T-cell (primary cell): ENCODE measurements around the gene MFSD11. TPM values are rescaled to one million over a fixed set of nuclear protein-coding genes. Genes with fewer than 3 reads are reported as not detected.
"Not testable (repeated sequence)": the region's sequence is repeated elsewhere in the genome, so short reads cannot be mapped to it uniquely, and the experiment has no call there.

Source experiments
- ATAC-seq, 4 experiments: fragments of 200-7000 bp in 3 of 4; fragments of 150-1000 bp in 1 of 4; cut with Tn5 transposase; replicated peaks in 1 of 4; 1 replicate in 3 of 4; 2 replicates in 1 of 4; pipeline ENCODE4 v1.10.0; 2021; ENCODE audit warnings: moderate library complexity in 3 of 4, mild to moderate bottlenecking in 2 of 4, moderate number of reproducible peaks in 1 of 4
- CTCF ChIA-PET, 2 donors: fragments of 300-600 bp; sonication (Branson Sonifier 250); formaldehyde crosslinking; loops; one replicate each; lab custom pipeline; 2022; ENCODE audit warnings: antibody characterized with exemption in 2 of 2; lab: Charles Lee
- POLR2A ChIA-PET, 2 donors: fragments of 300-600 bp; sonication (Branson Sonifier 250); formaldehyde crosslinking; loops; one replicate each; lab custom pipeline; 2022; ENCODE audit warnings: antibody characterized with exemption in 2 of 2; lab: Charles Lee
- DNase-seq, 35 experiments: peaks; one replicate each; pipeline versions ENCODE4 v3.0.0 to v3.0.0-alpha.2; 2013 to 2023
- H3K27ac ChIP-seq: one replicate; pipeline ENCODE4 v1.5.1; 2013; ENCODE audit warnings: low read length
- H3K27me3 ChIP-seq, 2 experiments: replicated peaks in 1 of 2; 1 replicate in 1 of 2; 2 replicates in 1 of 2; pipeline versions ENCODE4 v1.6.1 to v1.7.0; 2013; ENCODE audit warnings: low read length in 1 of 2, mixed read lengths in 1 of 2; ENCODE audit not compliant: control insufficient read depth in 2 of 2, insufficient read depth in 2 of 2; ENCODE audit errors: extremely low read depth in 1 of 2
- H3K36me3 ChIP-seq, 2 donors: 1 replicate in 1 of 2; 2 replicates in 1 of 2; pipeline versions ENCODE4 v1.6.1 to v1.7.0; 2013; ENCODE audit warnings: low read length in 1 of 2; ENCODE audit not compliant: control insufficient read depth in 2 of 2, insufficient read depth in 1 of 2; ENCODE audit errors: extremely low read depth in 1 of 2
- H3K4me1 ChIP-seq, 2 experiments: 1 replicate in 1 of 2; 2 replicates in 1 of 2; pipeline versions ENCODE4 v1.6.1 to v1.7.0; 2013; ENCODE audit warnings: low read length in 2 of 2, mixed read lengths in 1 of 2; ENCODE audit not compliant: insufficient read depth in 2 of 2, control insufficient read depth in 1 of 2; ENCODE audit errors: extremely low read depth in 1 of 2
- H3K4me3 ChIP-seq, 2 donors: 1 replicate in 1 of 2; 2 replicates in 1 of 2; pipeline versions ENCODE4 v1.5.1 to v1.7.0; 2013; ENCODE audit warnings: mild to moderate bottlenecking in 2 of 2, low read length in 1 of 2, moderate library complexity in 1 of 2; ENCODE audit not compliant: control insufficient read depth in 1 of 2; ENCODE audit errors: extremely low read depth in 1 of 2
- H3K9me3 ChIP-seq: 2 replicates; pipeline ENCODE4 v1.7.0; 2013
- H3K27ac Mint-ChIP-seq, 2 donors: one replicate each; pipeline ENCODE4 v1.8.0; 2020 to 2021; ENCODE audit warnings: mild to moderate bottlenecking in 2 of 2, mixed read lengths in 2 of 2
- H3K27me3 Mint-ChIP-seq, 2 donors: one replicate each; pipeline ENCODE4 v1.8.0; 2021 to 2022; ENCODE audit warnings: mixed read lengths in 2 of 2
- H3K36me3 Mint-ChIP-seq: one replicate; pipeline ENCODE4 v1.8.0; 2021; ENCODE audit warnings: mixed read lengths
- H3K4me1 Mint-ChIP-seq, 3 donors: one replicate each; pipeline ENCODE4 v1.8.0; 2020 to 2022; ENCODE audit warnings: mixed read lengths in 3 of 3, mild to moderate bottlenecking in 1 of 3
- H3K4me3 Mint-ChIP-seq, 3 donors: one replicate each; pipeline ENCODE4 v1.8.0; 2020 to 2022; ENCODE audit warnings: mild to moderate bottlenecking in 3 of 3, mixed read lengths in 3 of 3, moderate library complexity in 3 of 3
- H3K9me3 Mint-ChIP-seq, 3 donors: one replicate each; pipeline ENCODE4 v1.8.0; 2020 to 2022; ENCODE audit warnings: mixed read lengths in 3 of 3
- WGBS: methylation state at CpG from one replicate; pipeline ENCODE4 v1.1.5; 2013; ENCODE audit warnings: missing lambda C conversion rate; ENCODE audit not compliant: insufficient coverage; 5-methylcytosine and 5-hydroxymethylcytosine counted together
- total RNA-seq, 35 experiments: library from RNA in 6 of 35; stranded (reverse) in 6 of 35; fragments of 120-200 nt in 1 of 35; gene quantifications; one replicate each; pipeline versions ENCODE4 v1.2.1 to v1.2.4 and lab custom pipeline; 2013 to 2026

The MFSD11 gene
- total RNA-seq, 5 donors from 2014 or later (not counting 1 experiment from before 2014, with no cell fraction given) = 30.5 to 41.5 (median 34.6) TPM

DNA sequence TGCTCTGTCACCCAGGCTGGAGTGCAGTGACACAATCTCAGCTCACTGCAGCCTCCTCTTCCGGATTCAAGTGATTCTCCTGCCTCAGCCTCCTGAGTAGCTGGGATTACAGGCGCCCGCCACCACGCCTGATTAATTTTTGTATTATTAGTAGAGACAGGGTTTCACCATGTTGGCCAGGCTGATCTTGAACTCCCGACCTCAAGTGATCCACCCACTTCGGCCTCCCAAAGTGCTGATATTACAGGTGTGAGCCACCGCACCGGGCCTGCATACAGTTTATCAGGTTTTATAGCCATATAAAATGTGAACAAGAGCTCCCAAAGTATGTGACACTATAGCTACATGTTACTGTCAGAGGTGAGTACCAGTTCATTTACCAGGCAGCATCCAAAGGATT, 14.9 kb upstream of the MFSD11 start:
- H3K27ac Mint-ChIP-seq = not testable (repeated sequence)
- POLR2A ChIA-PET = interaction anchor here (0.6 to 0.7 kb wide), 2 partner anchors 30 to 602 kb away, joined by 3 to 6 read pairs; no protein-coding TSS in a partner anchor

DNA sequence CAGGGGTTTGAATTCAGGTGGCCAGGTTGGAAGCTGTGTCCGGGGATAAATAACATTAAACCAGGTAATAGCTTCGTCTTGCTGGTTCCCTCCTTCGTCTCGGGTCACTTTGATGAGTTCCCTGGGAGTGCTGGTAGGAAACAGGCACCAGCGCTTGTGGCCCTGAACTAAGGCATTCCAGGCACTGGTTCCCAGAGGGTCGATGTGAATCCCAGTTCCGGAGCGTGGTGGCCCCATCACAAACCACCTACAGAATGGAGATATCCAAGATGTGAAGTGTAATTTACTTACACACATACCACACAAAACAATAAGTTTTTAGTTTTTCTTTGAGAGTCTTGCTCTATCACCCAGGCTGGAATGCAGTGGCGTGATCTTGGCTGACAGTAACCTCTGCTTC, 14.1 kb upstream of the MFSD11 start:
- CTCF ChIA-PET = interaction anchor here in 1 of 2 donors (0.6 to 2.1 kb wide), 2 partner anchors 10 to 199 kb away, joined by 3 to 7 read pairs; no protein-coding TSS in a partner anchor
- Histone ChIP-seq H3K36me3 (peaks cover 11 to 54% of the 10 kb centered on the region in 2 donors), H3K27ac (no peak overlapping the region), H3K27me3 (no peaks in the 10 kb centered on the region), H3K4me3 (no peak overlapping the region), H3K4me1 (peaks cover 14 to 49% of the 10 kb centered on the region in 2 experiments), H3K9me3 (no peaks in the 10 kb centered on the region)
- ATAC-seq = no peak
- Mint-ChIP-seq H3K4me3 (peak overlapping the region in 1 of 3 donors; percentile 89), H3K36me3 (peaks cover 50% of the 10 kb centered on the region), H3K27ac (no peak overlapping the region), H3K4me1 (peaks cover 46 to 60% (median 51%) of the 10 kb centered on the region in 3 donors), H3K27me3 (no peaks in the 10 kb centered on the region), H3K9me3 (no peaks in the 10 kb centered on the region)
- POLR2A ChIA-PET = no interaction called here
- DNase-seq = no peak
- 96% methylated on average over 5 of the region's 9 CpGs for WGBS

More for the DNA sequence above, 14.9 kb upstream of the MFSD11 start:
- H3K27ac ChIP-seq, H3K9me3 ChIP-seq, H3K4me3 ChIP-seq, ATAC-seq, H3K9me3 Mint-ChIP-seq, DNase-seq, H3K27me3 ChIP-seq, H3K27me3 Mint-ChIP-seq: not testable (repeated sequence)
- Mint-ChIP-seq H3K4me1 (peaks cover 38 to 54% (median 46%) of the 10 kb centered on the region in 3 donors), H3K4me3 (peak overlapping the region in 1 of 3 donors; percentile 9), H3K36me3 (peaks cover 54% of the 10 kb centered on the region)
- H3K4me1 ChIP-seq = peaks cover 9 to 41% of the 10 kb centered on the region in 2 experiments
- WGBS = 94% methylated on average over 2 of the region's 8 CpGs
- peaks cover 13 to 62% of the 10 kb centered on the region in 2 donors for H3K36me3 ChIP-seq
- CTCF ChIA-PET = interaction anchor here in 1 of 2 donors (2.1 kb wide), 1 partner anchor 9 kb away, joined by 7 read pairs; no protein-coding TSS in a partner anchor

DNA sequence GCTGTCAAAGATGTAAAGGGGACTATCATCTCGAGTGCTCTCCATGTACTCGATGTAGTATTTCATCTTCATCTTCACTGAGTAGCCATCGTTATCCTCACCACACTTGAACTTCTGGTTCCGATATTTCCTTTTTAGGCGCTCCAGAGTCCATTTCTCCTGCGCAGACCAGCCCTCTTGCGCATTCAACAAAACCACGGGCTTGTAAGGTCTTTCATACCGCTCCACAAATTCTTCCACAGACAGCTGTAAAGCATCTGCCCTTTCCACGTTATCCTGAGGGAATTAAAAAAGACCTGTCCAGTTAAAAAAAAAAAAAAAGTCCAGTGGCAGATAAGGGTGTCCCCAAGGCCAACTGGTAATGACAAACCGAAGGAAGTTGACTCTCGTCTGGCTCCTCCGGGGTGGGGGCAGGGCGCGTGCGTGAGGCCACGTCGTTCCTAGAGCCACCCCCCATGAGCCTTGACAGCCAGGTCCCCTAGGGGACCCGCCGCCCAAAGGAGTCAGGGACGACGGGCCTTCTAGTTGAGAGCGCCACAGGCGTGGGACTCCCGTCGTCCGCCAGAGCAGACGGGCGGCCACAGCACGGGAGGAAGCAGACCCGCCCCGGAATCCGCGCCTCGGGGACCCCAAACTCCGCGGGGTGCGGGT, 12.2 kb upstream of the MFSD11 start:
- ATAC-seq (peak; percentile 22 to 32 (median 24)), DNase-seq (peak; percentile 37 to 79 (median 61))
- Histone ChIP-seq H3K27me3 (no peaks in the 10 kb centered on the region), H3K4me1 (peaks cover 23 to 66% of the 10 kb centered on the region in 2 experiments), H3K9me3 (no peaks in the 10 kb centered on the region), H3K4me3 (peak overlapping the region; percentile 77 to 88), H3K36me3 (peaks cover 17 to 42% of the 10 kb centered on the region in 2 donors), H3K27ac (peak overlapping the region; percentile 98)
- peak overlapping the region; percentile 89 to 96 (median 93) for H3K4me3 Mint-ChIP-seq
- peaks cover 37% of the 10 kb centered on the region for H3K36me3 Mint-ChIP-seq
- H3K27me3 Mint-ChIP-seq = no peaks in the 10 kb centered on the region
- CTCF ChIA-PET = interaction anchor here (0.6 to 2.3 kb wide), 5 partner anchors 9 to 1985 kb away, joined by 4 to 9 read pairs (median 7); partner anchors contain the start of genes MFSD11 (in 1 of the 2) and SRSF2 (in 1 of the 2)
- peak overlapping the region; percentile 84 to 92 for H3K27ac Mint-ChIP-seq
- 4% methylated on average over 37 of the region's 38 CpGs for WGBS
- H3K4me1 Mint-ChIP-seq = peaks cover 55 to 71% (median 60%) of the 10 kb centered on the region in 3 donors
- POLR2A ChIA-PET = interaction anchor here (0.7 to 2.7 kb wide), 6 partner anchors 9 to 682 kb away, joined by 3 to 25 read pairs (median 6); partner anchors contain the start of gene MFSD11 (in 1 of the 2)
- no peaks in the 10 kb centered on the region for H3K9me3 Mint-ChIP-seq

DNA sequence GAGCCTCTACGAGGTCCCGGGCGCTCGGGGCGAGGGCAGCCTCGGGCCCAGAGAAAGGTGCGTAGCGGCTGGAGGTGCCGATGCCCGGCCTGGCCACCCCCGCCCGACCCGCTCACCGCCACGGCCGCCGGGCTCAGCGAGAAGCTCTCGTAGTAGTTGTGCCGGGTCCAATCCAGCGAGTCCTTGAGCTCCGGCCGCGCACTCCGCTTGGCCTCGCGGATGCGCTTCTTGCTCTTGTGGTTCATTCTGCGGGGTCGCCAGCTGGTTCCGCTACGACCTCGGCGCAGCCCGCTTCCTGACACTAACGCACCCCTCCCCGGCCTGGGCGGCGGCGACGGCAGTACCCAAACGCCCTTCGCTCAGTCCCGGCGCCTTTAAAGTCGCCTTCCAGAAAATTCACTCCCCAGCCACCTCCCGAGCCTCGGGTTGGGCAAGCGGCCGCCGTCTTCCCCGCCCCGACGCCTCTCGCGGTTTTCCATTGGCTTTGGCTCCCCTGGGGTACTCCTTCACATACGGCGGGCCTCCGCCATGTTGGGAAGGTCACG, 11.6 kb upstream of the MFSD11 start, which contains the start of gene JMJD6:
TSS of gene JMJD6 (minus strand) at position 376 of the 545 bp plus-strand sequence. CDS start at position 245, 131 bp downstream.
- peaks cover 17 to 39% of the 10 kb centered on the region in 2 donors for H3K36me3 ChIP-seq
- peak within 1 kb of the TSS; percentile 88 to 90 for H3K4me3 ChIP-seq
- Mint-ChIP-seq H3K4me1 (peaks cover 56 to 70% (median 58%) of the 10 kb centered on the region in 3 donors), H3K27me3 (no peaks in the 10 kb centered on the region), H3K4me3 (peak within 1 kb of the TSS; percentile 89 to 96 (median 93)), H3K36me3 (peaks cover 34% of the 10 kb centered on the region), H3K27ac (peak within 1 kb of the TSS; percentile 96 to 98), H3K9me3 (no peaks in the 10 kb centered on the region)
- ChIA-PET CTCF (interaction anchor here (1.5 to 2.3 kb wide), 3 partner anchors 9 to 13 kb away, joined by 4 to 7 read pairs (median 7); partner anchors contain the start of genes MFSD11 (in 1 of the 2) and SRSF2 (in 1 of the 2)), POLR2A (interaction anchor here (1.0 to 2.7 kb wide), 5 partner anchors 9 to 12 kb away, joined by 3 to 25 read pairs (median 6); partner anchors contain the start of gene MFSD11 (in 1 of the 2))
- H3K27me3 ChIP-seq = no peaks in the 10 kb centered on the region
- under 1% methylated on average over 50 of the region's 60 CpGs for WGBS
- H3K9me3 ChIP-seq = no peaks in the 10 kb centered on the region
- ATAC-seq (peak; percentile 83 to 89 (median 88)), DNase-seq (peak in 5 of 35 experiments; percentile 87 to 96 (median 93))
- H3K27ac ChIP-seq = peak within 1 kb of the TSS; percentile 98
- peaks cover 23 to 70% of the 10 kb centered on the region in 2 experiments for H3K4me1 ChIP-seq

DNA sequence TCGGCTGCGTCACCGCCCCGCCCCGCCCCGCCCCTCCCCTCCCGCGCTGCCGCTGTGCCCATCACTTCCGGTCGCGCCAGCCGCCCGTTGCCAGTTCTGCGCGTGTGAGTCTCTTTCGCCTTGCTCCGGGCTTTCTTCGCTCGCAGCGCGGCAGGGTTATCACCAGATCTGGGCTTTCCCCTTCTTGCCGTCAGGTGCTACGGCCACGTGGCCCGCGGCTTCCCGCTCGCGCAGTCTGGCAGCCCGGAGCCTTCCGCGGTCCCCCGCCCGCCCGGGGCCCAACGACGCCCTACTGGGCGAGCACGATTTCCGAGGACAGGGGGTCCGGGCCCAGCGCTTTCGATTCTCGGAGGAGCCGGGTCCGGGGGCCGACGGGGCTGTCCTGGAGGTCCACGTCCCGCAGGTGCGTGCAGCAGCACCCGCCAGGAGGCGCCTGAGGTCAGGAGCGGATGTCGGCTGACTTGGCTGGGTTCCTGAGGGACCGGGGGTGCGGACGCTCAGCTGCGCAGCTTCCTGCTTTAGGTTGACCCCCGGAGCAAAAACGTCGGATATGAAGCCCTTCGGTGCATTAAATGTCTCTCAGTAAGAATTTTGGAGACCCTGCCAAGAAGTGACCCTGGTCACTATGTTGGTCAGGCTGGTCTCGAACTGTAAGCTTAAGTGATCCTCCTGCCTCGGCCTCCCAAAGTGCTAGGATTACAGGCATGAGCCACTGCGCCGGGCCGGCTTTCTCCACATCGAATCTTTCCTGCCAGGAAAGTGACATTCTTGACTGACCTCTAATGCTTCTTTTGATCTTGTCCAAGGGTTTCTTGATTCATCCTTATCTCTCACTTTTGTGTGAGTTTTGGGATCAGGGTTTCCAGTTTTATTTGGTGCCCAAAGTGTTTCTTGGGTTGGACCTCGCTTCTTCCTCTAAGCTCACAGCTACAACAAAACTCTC, 10.9 kb upstream of the MFSD11 start, which contains the start of gene METTL23:
TSS of gene METTL23 (plus strand) at position 64 of the 943 bp plus-strand sequence. CDS start 2,872 bp downstream, outside the sequence.
- Histone ChIP-seq H3K27me3 (no peaks in the 10 kb centered on the region), H3K27ac (peak within 1 kb of the TSS; percentile 98), H3K9me3 (no peaks in the 10 kb centered on the region), H3K4me1 (peaks cover 23 to 75% of the 10 kb centered on the region in 2 experiments), H3K4me3 (peak within 1 kb of the TSS; percentile 88 to 90), H3K36me3 (peaks cover 12 to 39% of the 10 kb centered on the region in 2 donors)
- H3K27ac Mint-ChIP-seq = peak within 1 kb of the TSS; percentile 96 to 98
- H3K27me3 Mint-ChIP-seq = no peaks in the 10 kb centered on the region
- ChIA-PET POLR2A (interaction anchor here (0.6 to 2.7 kb wide), 9 partner anchors 8 to 123 kb away, joined by 3 to 25 read pairs (median 7); partner anchors contain the start of genes MFSD11 (in 1 of the 2) and SRSF2 (in 1 of the 2)), CTCF (interaction anchor here in 1 of 2 donors (0.7 to 2.3 kb wide), 5 partner anchors 10 to 402 kb away, joined by 4 to 7 read pairs (median 4); partner anchors contain the start of genes MFSD11 and SRSF2)
- ATAC-seq (peak; percentile 62 to 73 (median 64)), DNase-seq (peak in 33 of 35 experiments; percentile 62 to 95 (median 90))
- H3K36me3 Mint-ChIP-seq = peaks cover 33% of the 10 kb centered on the region
- no peaks in the 10 kb centered on the region for H3K9me3 Mint-ChIP-seq
- H3K4me3 Mint-ChIP-seq = peak within 1 kb of the TSS; percentile 89 to 96 (median 93)
- peaks cover 57 to 70% (median 62%) of the 10 kb centered on the region in 3 donors for H3K4me1 Mint-ChIP-seq
- under 1% methylated on average over 63 of the region's 71 CpGs for WGBS
